Aorta (tissue), 5 donors: ENCODE data around the gene MYMX. TPM values are rescaled to one million over a fixed set of nuclear protein-coding genes. Genes with fewer than 3 reads are reported as not detected.
"Not testable (repeated sequence)": the region's sequence is repeated elsewhere in the genome, so short reads cannot be mapped to it uniquely, and the experiment has no call there.

ENCODE experiments used
- ATAC-seq: fragments of 200-7000 bp; cut with Tn5 transposase; one replicate; pipeline ENCODE4 v1.9.1; 2022; ENCODE audit warnings: moderate library complexity; ENCODE audit not compliant: low FRiP score
- DNase-seq, 2 donors: peaks; one replicate each; pipeline ENCODE4 v3.0.0-alpha.2; 2020
- H3K27ac ChIP-seq, 2 donors: one replicate each; pipeline ENCODE4 v1.5.1; 2013; ENCODE audit warnings: low read length in 2 of 2, mild to moderate bottlenecking in 2 of 2, moderate library complexity in 2 of 2, control low read depth in 1 of 2, inconsistent platforms in 1 of 2, low read depth in 1 of 2
- H3K27me3 ChIP-seq, 2 donors: one replicate each; pipeline ENCODE4 v1.6.1; 2013; ENCODE audit warnings: control low read depth in 1 of 2, low read length in 1 of 2, mild to moderate bottlenecking in 1 of 2, moderate library complexity in 1 of 2; ENCODE audit not compliant: insufficient read depth in 2 of 2, control insufficient read depth in 1 of 2
- H3K36me3 ChIP-seq, 2 donors: one replicate each; pipeline ENCODE4 v1.6.1; 2013; ENCODE audit warnings: control low read depth in 1 of 2, low read length in 1 of 2, mild to moderate bottlenecking in 1 of 2; ENCODE audit not compliant: insufficient read depth in 2 of 2, control insufficient read depth in 1 of 2
- H3K4me1 ChIP-seq, 2 donors: one replicate each; pipeline ENCODE4 v1.6.1; 2013; ENCODE audit warnings: low read length in 2 of 2, control low read depth in 1 of 2, mild to moderate bottlenecking in 1 of 2, moderate library complexity in 1 of 2; ENCODE audit not compliant: insufficient read depth in 2 of 2, control insufficient read depth in 1 of 2
- H3K4me3 ChIP-seq, 2 donors: one replicate each; pipeline ENCODE4 v1.5.1; 2013; ENCODE audit warnings: low read length in 2 of 2, control low read depth in 1 of 2, mild to moderate bottlenecking in 1 of 2
- H3K9me3 ChIP-seq: one replicate; pipeline ENCODE4 v1.6.1; 2013; ENCODE audit warnings: mild to moderate bottlenecking, low read length; ENCODE audit not compliant: control insufficient read depth
- WGBS, 2 donors: extraction: QIAGEN DNeasy Blood & Tissue Kit; methylation state at CpG; one replicate each; pipeline ENCODE4 v1.1.7; 2013; 5-methylcytosine and 5-hydroxymethylcytosine counted together
- intact Hi-C, 2 donors: fragments of 100-400 bp; cut with DNase I; formaldehyde crosslinking; loops; one replicate each; pipeline versions ENCODE4 v1.14.2 to v1.15.0; 2022
- polyA plus RNA-seq, 2 donors: library from polyadenylated mRNA; stranded (reverse); fragments of 200-250 nt; gene quantifications; one replicate each; pipeline ENCODE4 v1.2.3, GENCODE V29; 2013
- total RNA-seq, 2 donors: library from RNA; stranded (reverse); fragmentation: NEBNext Ultra II Directional; extraction: Animal tissue kit (Norgen Biotek cat#: 25700); gene quantifications; one replicate each; pipeline ENCODE4 v1.2.1, GENCODE V29; 2021
- donor health status: healthy with polysubstance abuse.
- donor health status: Bipolar disorder and iron deficiency.
- donor health status: DM: no; HTN: no; CAD: no.
- donor health status: DM: no; HTN: no; CAD: no.
- donor health status: DM: yes; HTN: yes; CAD: no.

MYMX gene
- total and polyA plus RNA-seq, 4 donors = 1.3 to 1.6 TPM; not detected in 2

DNA sequence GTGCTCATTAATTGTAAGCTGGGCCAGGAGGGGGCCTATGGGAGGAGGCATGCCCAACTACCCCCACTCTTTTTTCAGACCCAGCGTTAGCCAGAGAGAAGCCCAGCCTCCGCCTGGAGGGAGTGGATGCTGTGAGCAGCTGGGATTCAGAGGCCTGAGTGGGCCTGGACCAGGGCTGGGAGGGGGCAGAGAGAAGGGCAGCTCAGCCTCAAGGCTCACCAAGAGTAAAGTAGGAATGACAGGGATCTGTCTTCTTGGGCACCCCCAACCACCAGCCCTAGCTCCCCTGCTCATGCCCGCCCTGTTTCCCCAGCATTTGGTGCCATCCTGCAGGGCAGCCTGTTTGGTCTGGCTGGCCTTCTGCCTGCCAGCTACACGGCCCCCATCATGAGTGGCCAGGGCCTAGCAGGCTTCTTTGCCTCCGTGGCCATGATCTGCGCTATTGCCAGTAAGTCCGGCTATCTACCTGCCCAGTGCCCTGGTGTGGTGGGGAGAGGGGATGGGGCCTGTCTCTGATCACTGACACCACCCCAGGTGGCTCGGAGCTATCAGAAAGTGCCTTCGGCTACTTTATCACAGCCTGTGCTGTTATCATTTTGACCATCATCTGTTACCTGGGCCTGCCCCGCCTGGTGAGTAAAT, 13.4 kb downstream of the MYMX start:
- H3K4me1 ChIP-seq = no peaks in the 10 kb centered on the region
- peaks cover 0 to 3% of the 10 kb centered on the region in 2 donors for H3K36me3 ChIP-seq
- H3K4me3 ChIP-seq = no peak overlapping the region
- 88 to 89% methylated on average over 10 of the region's 10 CpGs for WGBS, 2 donors
- intact Hi-C loops = no loop called here
- no peaks in the 10 kb centered on the region for H3K27me3 ChIP-seq
- no peaks in the 10 kb centered on the region for H3K9me3 ChIP-seq
- DNase-seq (peak in 1 of 2 donors; percentile 69), ATAC-seq (no peak)
- no peak overlapping the region for H3K27ac ChIP-seq

DNA sequence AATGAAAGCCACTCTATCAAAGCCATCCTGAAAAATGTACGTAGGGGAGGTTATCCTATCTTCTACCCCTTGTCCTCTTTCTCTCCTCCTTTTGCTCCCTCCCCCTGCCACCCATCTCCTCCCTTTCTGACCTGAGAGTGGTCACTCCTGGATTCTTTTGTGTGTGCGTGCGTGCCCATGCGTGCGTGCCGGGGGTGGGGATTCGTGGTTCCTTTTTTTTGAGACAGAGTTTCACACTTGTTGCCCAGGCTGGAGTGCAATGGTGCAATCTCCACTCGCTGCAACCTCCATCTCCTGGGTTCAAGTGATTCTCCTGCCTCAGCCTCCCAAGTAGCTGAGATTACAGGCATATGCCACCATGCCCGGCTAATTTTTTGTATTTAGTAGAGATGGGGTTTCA, 14.7 kb downstream of the MYMX start:
- H3K27ac ChIP-seq, H3K27me3 ChIP-seq, intact Hi-C loops, H3K9me3 ChIP-seq, H3K36me3 ChIP-seq, H3K4me1 ChIP-seq, ATAC-seq, H3K4me3 ChIP-seq: not testable (repeated sequence)
- WGBS, 2 donors = 84 to 90% methylated on average over 9 of the region's 9 CpGs
- peak in 1 of 2 donors; percentile 64 for DNase-seq

DNA sequence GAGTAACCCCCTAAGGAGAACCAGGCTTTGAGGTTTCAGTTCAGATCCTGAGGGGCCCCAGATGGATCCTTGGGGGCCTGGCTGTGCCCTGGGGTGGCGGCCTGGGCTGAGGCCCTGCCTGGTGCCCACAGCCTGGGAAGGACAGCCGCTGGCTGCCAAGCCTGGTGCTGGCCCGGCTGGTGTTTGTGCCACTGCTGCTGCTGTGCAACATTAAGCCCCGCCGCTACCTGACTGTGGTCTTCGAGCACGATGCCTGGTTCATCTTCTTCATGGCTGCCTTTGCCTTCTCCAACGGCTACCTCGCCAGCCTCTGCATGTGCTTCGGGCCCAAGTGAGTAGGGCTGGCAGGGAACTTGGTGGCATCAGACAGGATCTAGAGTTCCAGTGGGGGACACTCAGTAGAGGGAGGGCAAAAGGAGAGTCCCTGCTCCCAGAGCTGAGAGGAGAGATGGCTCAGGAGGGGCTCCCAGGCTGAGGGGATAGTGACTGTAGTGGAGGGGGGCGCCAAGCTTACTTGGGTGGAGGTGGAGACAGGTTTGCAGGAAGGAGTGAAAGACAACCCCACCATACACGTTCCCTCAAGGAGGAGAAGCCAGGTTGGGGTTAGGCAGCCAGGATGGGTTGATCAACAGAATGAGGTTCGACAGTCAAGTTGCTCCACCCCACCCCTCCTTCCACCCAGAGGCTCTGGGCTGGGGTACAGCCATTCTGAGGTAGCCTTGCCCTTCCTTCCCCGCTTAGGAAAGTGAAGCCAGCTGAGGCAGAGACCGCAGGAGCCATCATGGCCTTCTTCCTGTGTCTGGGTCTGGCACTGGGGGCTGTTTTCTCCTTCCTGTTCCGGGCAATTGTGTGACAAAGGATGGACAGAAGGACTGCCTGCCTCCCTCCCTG, 16.2 kb downstream of the MYMX start:
- Histone ChIP-seq H3K4me1 (no peaks in the 10 kb centered on the region), H3K4me3 (no peak overlapping the region)
- WGBS, 2 donors = 75% methylated on average over 16 of the region's 16 CpGs

DNA sequence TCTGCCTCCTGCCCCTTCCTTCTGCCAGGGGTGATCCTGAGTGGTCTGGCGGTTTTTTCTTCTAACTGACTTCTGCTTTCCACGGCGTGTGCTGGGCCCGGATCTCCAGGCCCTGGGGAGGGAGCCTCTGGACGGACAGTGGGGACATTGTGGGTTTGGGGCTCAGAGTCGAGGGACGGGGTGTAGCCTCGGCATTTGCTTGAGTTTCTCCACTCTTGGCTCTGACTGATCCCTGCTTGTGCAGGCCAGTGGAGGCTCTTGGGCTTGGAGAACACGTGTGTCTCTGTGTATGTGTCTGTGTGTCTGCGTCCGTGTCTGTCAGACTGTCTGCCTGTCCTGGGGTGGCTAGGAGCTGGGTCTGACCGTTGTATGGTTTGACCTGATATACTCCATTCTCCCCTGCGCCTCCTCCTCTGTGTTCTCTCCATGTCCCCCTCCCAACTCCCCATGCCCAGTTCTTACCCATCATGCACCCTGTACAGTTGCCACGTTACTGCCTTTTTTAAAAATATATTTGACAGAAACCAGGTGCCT, 16.9 kb downstream of the MYMX start:
- intact Hi-C loops = loop anchor here in 1 of 2 donors (2.0 kb wide), 1 partner anchor 61 kb away; no protein-coding TSS in a partner anchor
- DNase-seq = peak in 1 of 2 donors; percentile 58
- no peak for ATAC-seq
- no peaks in the 10 kb centered on the region for H3K4me1 ChIP-seq
- H3K36me3 ChIP-seq = peaks cover 0 to 3% of the 10 kb centered on the region in 2 donors
- 19% methylated on average over 14 of the region's 14 CpGs for WGBS, 2 donors
- peak overlapping the region in 1 of 2 donors; percentile 85 for H3K27ac ChIP-seq
- H3K27me3 ChIP-seq = no peaks in the 10 kb centered on the region
- no peaks in the 10 kb centered on the region for H3K9me3 ChIP-seq
- H3K4me3 ChIP-seq = no peak overlapping the region

More for the DNA sequence above, 16.2 kb downstream of the MYMX start:
- intact Hi-C loops = no loop called here
- no peak for ATAC-seq
- H3K36me3 ChIP-seq = peaks cover 0 to 3% of the 10 kb centered on the region in 2 donors
- H3K9me3 ChIP-seq = no peaks in the 10 kb centered on the region
- peak overlapping the region in 1 of 2 donors; percentile 85 for H3K27ac ChIP-seq
- H3K27me3 ChIP-seq = no peaks in the 10 kb centered on the region
- DNase-seq = peak in 1 of 2 donors; percentile 72

DNA sequence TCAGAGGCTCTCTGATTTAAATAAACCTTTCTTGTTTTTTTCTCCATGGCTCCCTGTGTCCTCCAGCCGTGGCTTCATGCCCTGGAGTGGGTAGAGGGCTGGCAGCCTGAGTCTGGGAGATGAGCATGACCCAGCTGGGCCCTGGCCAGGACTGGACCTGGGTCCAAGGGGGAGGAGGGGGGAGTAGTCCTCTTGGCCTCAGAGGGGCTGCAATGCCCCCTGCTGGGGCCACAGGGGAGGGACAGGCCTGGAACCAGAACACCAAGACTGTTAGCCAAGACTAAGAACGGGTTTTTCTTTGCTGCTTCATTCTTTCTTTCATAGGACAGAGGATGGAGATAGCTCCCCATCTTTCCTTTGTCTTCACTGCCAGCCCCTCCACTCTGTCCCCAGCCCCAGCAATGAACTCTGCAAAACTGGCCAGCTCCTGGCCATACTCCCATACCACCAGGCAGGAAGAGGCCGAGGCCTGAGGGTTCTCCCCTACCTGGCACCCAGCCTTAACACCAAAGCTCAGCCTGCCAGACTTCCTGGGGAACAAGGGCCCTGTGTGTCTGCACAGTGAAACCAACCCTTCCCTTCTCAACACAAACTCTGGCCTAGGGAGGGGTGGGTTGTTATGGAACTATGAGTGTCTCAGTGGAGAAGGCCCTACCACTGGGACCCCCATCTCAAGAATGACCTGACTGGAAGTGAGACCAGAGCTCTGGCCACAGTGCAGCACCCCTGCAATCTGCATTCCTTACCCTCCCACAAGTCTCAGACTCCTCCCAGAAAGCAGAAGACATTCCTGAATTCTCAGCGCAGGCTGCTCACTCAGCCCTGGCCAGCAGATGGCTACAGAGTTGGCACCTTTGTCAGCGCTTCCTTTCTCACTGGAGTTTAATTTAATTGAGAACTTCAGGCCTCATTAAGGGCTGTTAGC, 17.6 kb downstream of the MYMX start:
- peak overlapping the region; percentile 62 to 63 for H3K27ac ChIP-seq
- peak; percentile 80 for ATAC-seq
- H3K27me3 ChIP-seq = no peaks in the 10 kb centered on the region
- H3K4me3 ChIP-seq = no peak overlapping the region
- H3K4me1 ChIP-seq = no peaks in the 10 kb centered on the region
- H3K9me3 ChIP-seq = no peaks in the 10 kb centered on the region
- H3K36me3 ChIP-seq = peaks cover 0 to 2% of the 10 kb centered on the region in 2 donors
- intact Hi-C loops = loop anchor here in 1 of 2 donors (2.0 kb wide), 1 partner anchor 62 kb away; no protein-coding TSS in a partner anchor
- peak; percentile 90 to 94 for DNase-seq
- 3 to 8% methylated on average over 5 of the region's 5 CpGs for WGBS, 2 donors

DNA sequence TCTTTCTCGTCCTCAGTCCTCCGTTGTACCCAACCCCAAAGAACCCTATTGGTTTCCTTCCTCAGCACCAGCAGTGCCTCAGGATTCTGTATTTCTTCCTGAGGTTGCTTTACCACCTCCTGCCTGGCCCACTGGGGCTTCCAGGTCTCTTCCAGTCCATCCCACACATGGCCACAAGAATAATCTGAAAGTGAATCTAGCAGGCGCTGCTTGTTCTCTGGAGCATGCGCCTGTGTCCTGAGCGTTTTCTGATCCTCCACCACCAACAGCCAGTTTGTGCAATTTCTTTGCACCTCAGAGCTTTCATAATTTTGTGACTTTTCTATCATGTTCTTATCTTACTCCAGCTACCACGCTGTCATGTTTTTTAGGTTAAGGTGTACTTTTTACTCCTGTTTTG, 18.5 kb downstream of the MYMX start:
- no peak for ATAC-seq
- H3K36me3 ChIP-seq = no peaks in the 10 kb centered on the region
- H3K4me1 ChIP-seq = no peaks in the 10 kb centered on the region
- no peaks in the 10 kb centered on the region for H3K9me3 ChIP-seq
- no peaks in the 10 kb centered on the region for H3K27me3 ChIP-seq
- no peak overlapping the region for H3K4me3 ChIP-seq
- peak overlapping the region; percentile 18 to 63 for H3K27ac ChIP-seq
- 53 to 66% methylated on average over 6 of the region's 6 CpGs for WGBS, 2 donors
- DNase-seq = peak; percentile 17 to 19
- intact Hi-C loops = loop anchor here in 1 of 2 donors (2.0 kb wide), 1 partner anchor 62 kb away; no protein-coding TSS in a partner anchor

DNA sequence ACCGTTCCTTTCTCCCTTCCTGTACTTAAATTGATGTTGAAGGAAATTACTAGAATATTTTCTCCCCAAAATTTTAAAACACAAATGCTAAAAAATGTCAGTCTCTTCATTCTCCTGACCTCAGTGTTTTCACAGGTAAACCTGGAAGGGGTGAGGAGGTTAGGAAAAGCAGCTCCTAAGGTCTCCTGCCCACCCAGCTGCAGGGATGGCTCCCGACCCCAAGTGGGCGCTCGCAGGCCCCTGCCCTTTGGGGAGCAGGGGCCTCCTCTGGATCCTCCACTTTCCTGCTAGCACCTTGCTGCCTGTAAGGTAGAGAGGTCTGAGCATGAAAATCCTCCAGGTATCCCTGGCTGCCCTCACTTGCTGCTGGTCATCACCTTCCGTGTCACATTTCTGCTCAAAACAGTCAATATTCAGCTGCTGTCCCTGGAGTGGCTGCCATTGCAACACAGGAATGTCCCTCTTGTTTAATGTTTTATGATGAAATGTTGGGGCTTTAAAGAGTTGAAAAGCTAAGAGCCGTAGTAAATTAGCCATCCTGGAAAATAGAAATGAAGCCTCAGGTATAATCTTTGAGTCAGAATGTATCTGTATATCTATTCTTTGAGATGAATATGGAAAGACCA, 19.3 kb downstream of the MYMX start:
- no peaks in the 10 kb centered on the region for H3K4me1 ChIP-seq
- intact Hi-C loops = loop anchor here in 1 of 2 donors (2.0 kb wide), 1 partner anchor 63 kb away; no protein-coding TSS in a partner anchor
- H3K27ac ChIP-seq = peak overlapping the region in 1 of 2 donors; percentile 15
- H3K9me3 ChIP-seq = no peaks in the 10 kb centered on the region
- ATAC-seq (no peak), DNase-seq (peak; percentile 31 to 47)
- WGBS, 2 donors = 79 to 85% methylated on average over 6 of the region's 6 CpGs
- H3K27me3 ChIP-seq = no peaks in the 10 kb centered on the region
- no peaks in the 10 kb centered on the region for H3K36me3 ChIP-seq
- H3K4me3 ChIP-seq = no peak overlapping the region
